ENCODE results near the gene C17orf58.

GRCh38 chr17:67982686-67983382, 13.4 kb downstream of the C17orf58 start:
- no peak for TF ChIP-seq CTCF (IDR thresholded peaks at IDR 0.05)
- no peak for TF ChIP-seq EZH2 (IDR thresholded peaks at IDR 0.05; ENCODE audit: borderline replicate concordance, insufficient read depth, low read depth, low read length, poor library complexity, severe bottlenecking)

Measured in B cell (primary cell).